Brain microvascular endothelial cell (primary cell): ENCODE results near the gene TCF25.
A peak's percentile ranks its signal among the peaks of the same experiment; 100 is the strongest.

Experiments
- DNase-seq: peaks from one replicate; pipeline ENCODE4 v3.0.0-alpha.2; 2020
- H3K27ac ChIP-seq: fragments of 250-450 bp; sonication (Bioruptor Pico); 2 replicates; pipeline ENCODE4 v1.5.1; 2020; ENCODE audit warnings: mild to moderate bottlenecking, moderate library complexity
- H3K27me3 ChIP-seq: fragments of 250-450 bp; sonication (Bioruptor Pico); replicated peaks from 2 replicates; pipeline ENCODE4 v1.5.1; 2020; ENCODE audit warnings: mild to moderate bottlenecking
- H3K36me3 ChIP-seq: fragments of 250-450 bp; sonication (Bioruptor Pico); replicated peaks from 2 replicates; pipeline ENCODE4 v1.5.1; 2020; ENCODE audit warnings: mild to moderate bottlenecking
- H3K4me3 ChIP-seq: 2 replicates; pipeline ENCODE4 v1.5.1; 2011; ENCODE audit warnings: low read depth, mild to moderate bottlenecking, control low read depth, low read length, moderate library complexity
- CTCF ChIP-seq: IDR thresholded peaks from 2 replicates; pipeline ENCODE4 v1.5.1; 2011; ENCODE audit warnings: low read depth, mild to moderate bottlenecking, moderate library complexity, low read length, control low read depth, inconsistent platforms; ENCODE audit errors: missing control alignments
- in situ Hi-C: cut with HindIII; loops from 2 replicates; pipeline ENCODE4 v1.10.0; 2017; ENCODE audit warnings: low sequenced_read_pairs, low pct_ligation_motif_present

TCF25 gene

DNA sequence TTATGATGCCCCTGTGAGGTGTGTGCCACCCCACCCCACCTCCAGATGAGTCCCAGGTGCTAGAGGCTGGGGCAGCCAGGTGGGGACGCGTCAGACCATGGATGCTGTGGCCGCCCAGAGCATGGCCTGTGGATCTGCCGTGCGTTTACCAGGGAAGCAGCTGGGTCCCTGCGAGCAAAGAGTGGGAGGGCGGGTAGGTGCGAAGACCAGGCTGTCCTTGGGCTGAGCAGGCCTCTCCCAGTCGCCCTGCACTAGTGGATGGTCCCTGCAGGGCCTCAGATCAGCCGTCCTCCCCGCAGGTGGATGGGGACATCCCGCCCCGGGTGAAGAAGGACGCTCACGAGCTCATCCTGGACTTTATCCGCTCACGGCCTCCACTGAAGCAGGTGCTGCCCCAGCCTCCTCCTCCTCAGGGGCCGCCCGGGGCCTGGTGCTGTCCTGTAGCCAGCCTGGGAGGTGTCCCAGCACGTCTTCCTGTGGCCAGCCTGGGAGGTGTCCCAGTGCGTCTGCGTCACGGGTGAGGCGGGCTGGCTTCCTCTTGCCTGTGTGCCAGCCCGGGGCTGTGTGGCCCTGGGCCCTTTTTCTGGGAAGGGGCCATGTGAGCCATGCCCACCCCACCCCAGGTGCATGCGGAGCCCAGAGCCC lies 18.0 kb upstream of the TCF25 start:
- in situ Hi-C loops = no loop called here
- H3K27me3 ChIP-seq = no peaks in the 10 kb centered on the region
- no peak for TF ChIP-seq CTCF
- H3K27ac ChIP-seq = no peak overlapping the region
- no peak for DNase-seq
- H3K4me3 ChIP-seq = no peak overlapping the region
- no peaks in the 10 kb centered on the region for H3K36me3 ChIP-seq

GRCh38 chr16:89855986-89856385 lies 17.4 kb upstream of the TCF25 start:
- no peak for DNase-seq
- no peaks in the 10 kb centered on the region for H3K36me3 ChIP-seq
- TF ChIP-seq CTCF = no peak
- H3K27ac ChIP-seq = no peak overlapping the region
- no peaks in the 10 kb centered on the region for H3K27me3 ChIP-seq
- in situ Hi-C loops = no loop called here
- no peak overlapping the region for H3K4me3 ChIP-seq

DNA sequence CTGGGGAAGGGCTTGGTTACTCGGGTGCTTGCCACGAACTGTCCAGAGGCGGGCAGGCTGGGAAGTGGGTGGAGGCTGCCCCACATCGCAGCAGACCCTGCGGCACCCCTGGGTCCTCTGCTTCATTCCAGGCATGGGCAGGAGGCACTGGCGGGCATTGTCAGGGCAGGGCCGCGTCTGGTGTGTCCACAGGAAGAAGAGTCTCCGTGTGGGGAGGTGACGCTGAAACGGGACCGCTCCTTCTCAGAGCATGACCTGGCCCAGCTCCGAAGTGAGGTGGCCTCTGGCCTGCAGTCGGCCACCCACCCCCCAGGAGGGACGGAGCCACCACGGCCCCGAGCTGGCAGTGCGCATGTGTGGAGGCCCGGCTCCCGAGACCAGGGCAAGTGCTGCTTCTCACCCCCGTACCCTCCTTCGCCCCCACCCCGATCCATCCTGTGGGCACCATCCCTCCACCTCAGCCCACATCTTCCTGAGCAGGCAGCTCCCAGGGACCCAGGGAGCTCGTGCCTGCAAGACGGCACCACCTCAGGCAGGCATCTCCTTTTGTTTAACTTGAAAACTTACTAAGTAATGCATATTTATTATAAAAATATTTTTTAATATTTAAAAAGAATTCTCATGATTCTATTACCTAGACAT lies 14.3 kb upstream of the TCF25 start:
- Histone ChIP-seq H3K27me3 (no peaks in the 10 kb centered on the region), H3K4me3 (no peak overlapping the region), H3K27ac (no peak overlapping the region), H3K36me3 (no peaks in the 10 kb centered on the region)
- DNase-seq = no peak
- in situ Hi-C loops = no loop called here
- no peak for TF ChIP-seq CTCF

DNA sequence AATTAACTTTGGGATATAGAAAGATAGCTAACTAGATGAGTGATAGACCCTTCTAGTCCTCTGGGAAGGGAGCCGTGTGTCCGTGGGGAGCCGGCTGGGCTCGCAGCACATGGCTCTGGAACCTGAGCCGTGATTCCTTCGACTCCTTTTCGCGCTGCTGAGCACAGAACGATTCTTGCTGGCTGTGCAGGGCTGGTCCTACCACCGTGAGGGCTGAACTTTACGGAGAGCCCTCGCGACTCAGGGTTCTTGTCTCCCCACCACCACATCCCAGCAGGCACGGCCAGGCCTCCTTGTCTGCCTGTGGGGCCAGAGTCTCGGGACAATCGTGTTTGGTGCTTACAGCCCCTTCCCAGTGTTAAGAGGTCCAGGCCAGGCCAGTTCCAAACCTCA lies 13.8 kb upstream of the TCF25 start:
- Histone ChIP-seq H3K4me3 (no peak overlapping the region), H3K27me3 (no peaks in the 10 kb centered on the region), H3K36me3 (no peaks in the 10 kb centered on the region), H3K27ac (no peak overlapping the region)
- no peak for DNase-seq
- no peak for TF ChIP-seq CTCF
- in situ Hi-C loops = no loop called here

DNA sequence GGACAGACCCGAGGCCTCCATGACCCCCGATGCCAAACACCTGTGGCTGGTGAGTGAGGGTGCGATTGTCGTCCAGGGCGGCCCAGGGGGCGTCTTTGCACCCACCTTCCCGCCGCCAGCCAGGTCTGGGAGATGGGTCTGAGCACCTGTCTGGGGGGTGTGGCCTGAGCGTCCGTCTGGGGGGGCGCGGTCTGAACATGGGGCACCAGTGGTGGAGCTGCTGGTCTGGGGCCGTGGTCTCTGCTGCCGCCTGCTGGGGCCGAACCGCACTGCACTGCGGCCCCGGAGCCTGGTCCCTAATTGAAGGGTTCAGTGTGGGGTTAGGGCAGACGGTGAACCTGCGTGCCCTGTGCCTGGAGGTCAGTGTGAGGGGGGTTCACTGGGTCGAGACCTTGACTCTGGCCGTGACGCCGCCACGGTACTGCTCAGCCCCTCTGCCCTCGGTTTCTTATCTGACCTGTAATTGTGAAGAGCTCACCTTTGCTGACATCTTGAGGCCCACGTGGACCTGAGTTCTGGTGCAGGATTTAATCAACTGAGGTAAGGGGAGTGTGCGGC lies 12.6 kb upstream of the TCF25 start:
- H3K27ac ChIP-seq = no peak overlapping the region
- DNase-seq = peak; percentile 42
- no peak overlapping the region for H3K4me3 ChIP-seq
- in situ Hi-C loops = no loop called here
- no peaks in the 10 kb centered on the region for H3K36me3 ChIP-seq
- no peaks in the 10 kb centered on the region for H3K27me3 ChIP-seq
- TF ChIP-seq CTCF = peak; percentile 99
